Glutamatergic neuron (in vitro differentiated cells): ENCODE data around the gene SEPTIN5. TPM values are rescaled to one million over a fixed set of nuclear protein-coding genes. Genes with fewer than 3 reads are reported as not detected.

Experiments used
- DNase-seq: peaks from one replicate; pipeline ENCODE4 v3.0.0; 2022
- H3K27ac Mint-ChIP-seq: one replicate; pipeline ENCODE4 v1.8.0; 2020; ENCODE audit warnings: mild to moderate bottlenecking, mixed read lengths, inconsistent platforms; ENCODE audit not compliant: unreplicated experiment
- H3K27me3 Mint-ChIP-seq: one replicate; pipeline ENCODE4 v1.8.0; 2020; ENCODE audit warnings: mild to moderate bottlenecking, moderate library complexity, mixed read lengths, inconsistent platforms; ENCODE audit not compliant: unreplicated experiment
- H3K36me3 Mint-ChIP-seq: one replicate; pipeline ENCODE4 v1.8.0; 2020; ENCODE audit warnings: mild to moderate bottlenecking, mixed read lengths, inconsistent platforms; ENCODE audit not compliant: unreplicated experiment
- H3K4me1 Mint-ChIP-seq: one replicate; pipeline ENCODE4 v1.8.0; 2020; ENCODE audit warnings: mild to moderate bottlenecking, low read depth, mixed read lengths, inconsistent platforms; ENCODE audit not compliant: unreplicated experiment
- H3K4me3 Mint-ChIP-seq: one replicate; pipeline ENCODE4 v1.8.0; 2020; ENCODE audit warnings: mild to moderate bottlenecking, mixed read lengths, inconsistent platforms; ENCODE audit not compliant: unreplicated experiment
- H3K9me3 Mint-ChIP-seq: one replicate; pipeline ENCODE4 v1.8.0; 2020; ENCODE audit warnings: mild to moderate bottlenecking, moderate library complexity, mixed read lengths, inconsistent platforms; ENCODE audit not compliant: unreplicated experiment
- total RNA-seq: library from RNA; stranded (reverse); fragmentation: NEBNext Ultra II Directional; extraction: Animal tissue kit (Norgen Biotek cat#: 25700); gene quantifications from one replicate; pipeline ENCODE4 v1.2.1, GENCODE V29; 2021; ENCODE audit not compliant: unreplicated experiment
- TF ChIP-seq, protein P1 (sequence below): fragments of 200-600 bp; sonication (generic); IDR thresholded peaks from one replicate; pipeline ENCODE4 v1.5.0; 2021; ENCODE audit not compliant: partially characterized antibody, unreplicated experiment

Gene SEPTIN5
- total RNA-seq, 1 donor from 2014 or later: 96.0 TPM

- H3K27ac Mint-ChIP-seq: no peak overlapping the region
- peaks cover 4% of the 10 kb centered on the region for H3K9me3 Mint-ChIP-seq
- H3K4me3 Mint-ChIP-seq: no peak overlapping the region
- H3K4me1 Mint-ChIP-seq: peaks cover 4% of the 10 kb centered on the region
- TF ChIP-seq, protein P1, sequence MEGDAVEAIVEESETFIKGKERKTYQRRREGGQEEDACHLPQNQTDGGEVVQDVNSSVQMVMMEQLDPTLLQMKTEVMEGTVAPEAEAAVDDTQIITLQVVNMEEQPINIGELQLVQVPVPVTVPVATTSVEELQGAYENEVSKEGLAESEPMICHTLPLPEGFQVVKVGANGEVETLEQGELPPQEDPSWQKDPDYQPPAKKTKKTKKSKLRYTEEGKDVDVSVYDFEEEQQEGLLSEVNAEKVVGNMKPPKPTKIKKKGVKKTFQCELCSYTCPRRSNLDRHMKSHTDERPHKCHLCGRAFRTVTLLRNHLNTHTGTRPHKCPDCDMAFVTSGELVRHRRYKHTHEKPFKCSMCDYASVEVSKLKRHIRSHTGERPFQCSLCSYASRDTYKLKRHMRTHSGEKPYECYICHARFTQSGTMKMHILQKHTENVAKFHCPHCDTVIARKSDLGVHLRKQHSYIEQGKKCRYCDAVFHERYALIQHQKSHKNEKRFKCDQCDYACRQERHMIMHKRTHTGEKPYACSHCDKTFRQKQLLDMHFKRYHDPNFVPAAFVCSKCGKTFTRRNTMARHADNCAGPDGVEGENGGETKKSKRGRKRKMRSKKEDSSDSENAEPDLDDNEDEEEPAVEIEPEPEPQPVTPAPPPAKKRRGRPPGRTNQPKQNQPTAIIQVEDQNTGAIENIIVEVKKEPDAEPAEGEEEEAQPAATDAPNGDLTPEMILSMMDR: no peak
- peaks cover 6% of the 10 kb centered on the region for H3K27me3 Mint-ChIP-seq
- peaks cover 4% of the 10 kb centered on the region for H3K36me3 Mint-ChIP-seq
- DNase-seq: no peak
These were observed 24.9 kb upstream of the SEPTIN5 start for GRCh38 chr22:19689408-19689807.

DNA sequence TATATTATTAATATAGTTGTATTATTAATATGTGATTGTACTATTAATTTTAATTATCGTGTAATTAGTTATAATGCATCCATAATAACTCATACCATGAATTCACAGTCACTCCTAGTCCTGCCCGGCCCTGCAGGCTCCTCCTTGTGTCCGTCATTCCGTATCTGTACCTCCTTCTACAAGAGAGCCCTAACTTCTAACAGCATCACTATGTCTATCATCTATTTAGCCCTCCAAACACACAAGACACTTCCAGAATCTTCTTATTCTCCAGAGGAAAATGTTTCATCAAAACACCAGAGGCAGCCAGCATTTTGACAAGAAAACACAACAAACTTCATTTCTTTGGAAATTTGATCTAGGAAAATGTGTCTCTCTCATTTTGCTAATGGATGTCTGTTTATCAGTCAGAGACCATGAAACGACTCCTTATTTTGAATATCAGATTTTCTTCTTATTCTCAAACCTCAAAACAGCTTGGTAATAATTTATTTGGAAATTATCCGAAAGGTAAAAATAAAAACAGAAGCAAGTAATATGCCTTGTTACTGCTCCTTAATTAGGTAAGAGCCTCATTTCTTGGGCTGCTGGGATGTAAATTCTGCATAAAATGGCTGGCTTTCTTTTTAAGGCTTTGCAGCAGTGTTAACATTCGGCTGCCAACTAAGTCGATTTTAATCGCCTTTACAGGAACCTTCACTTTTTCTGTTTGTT is 23.1 kb upstream of the SEPTIN5 start:
- Mint-ChIP-seq H3K4me3 (no peak overlapping the region), H3K27me3 (peaks cover 6% of the 10 kb centered on the region), H3K27ac (no peak overlapping the region), H3K4me1 (peaks cover 5% of the 10 kb centered on the region), H3K9me3 (peaks cover 8% of the 10 kb centered on the region), H3K36me3 (peaks cover 3% of the 10 kb centered on the region)
- DNase-seq: no peak
- TF ChIP-seq, protein P1: no peak

- Mint-ChIP-seq H3K4me3 (no peak overlapping the region), H3K27me3 (peaks cover 9% of the 10 kb centered on the region), H3K4me1 (peaks cover 3% of the 10 kb centered on the region), H3K27ac (no peak overlapping the region), H3K9me3 (peaks cover 6% of the 10 kb centered on the region), H3K36me3 (no peaks in the 10 kb centered on the region)
- TF ChIP-seq, protein P1: no peak
- DNase-seq: no peak
These were observed 22.5 kb upstream of the SEPTIN5 start for GRCh38 chr22:19691721-19692341.

DNA sequence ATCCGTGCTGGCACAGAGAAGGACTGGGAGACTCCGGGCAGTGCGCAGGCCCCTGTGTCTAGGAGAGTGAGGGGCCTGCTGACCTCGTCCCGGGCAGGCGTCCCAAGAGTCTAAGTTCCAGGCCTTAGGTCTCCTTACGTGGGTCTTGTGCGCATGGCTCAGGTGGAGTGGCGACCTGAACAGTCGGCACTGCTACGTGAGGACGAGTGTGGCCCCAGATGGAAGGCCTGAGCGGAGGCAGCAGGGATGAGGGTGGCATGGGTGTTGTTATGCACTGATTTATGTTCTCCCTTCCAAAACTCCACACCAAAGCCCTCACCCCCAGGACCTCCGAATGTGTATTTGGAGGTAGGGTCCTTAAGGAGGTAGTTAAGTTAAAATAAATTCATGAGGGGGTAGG is 20.7 kb upstream of the SEPTIN5 start:
- no peak for DNase-seq
- Mint-ChIP-seq H3K27ac (no peak overlapping the region), H3K27me3 (peaks cover 7% of the 10 kb centered on the region), H3K4me1 (peaks cover 2% of the 10 kb centered on the region), H3K9me3 (peaks cover 10% of the 10 kb centered on the region), H3K36me3 (no peaks in the 10 kb centered on the region), H3K4me3 (no peak overlapping the region)
- TF ChIP-seq, protein P1: no peak
